ENCODE measurements around the gene SAP30BP.

DNA sequence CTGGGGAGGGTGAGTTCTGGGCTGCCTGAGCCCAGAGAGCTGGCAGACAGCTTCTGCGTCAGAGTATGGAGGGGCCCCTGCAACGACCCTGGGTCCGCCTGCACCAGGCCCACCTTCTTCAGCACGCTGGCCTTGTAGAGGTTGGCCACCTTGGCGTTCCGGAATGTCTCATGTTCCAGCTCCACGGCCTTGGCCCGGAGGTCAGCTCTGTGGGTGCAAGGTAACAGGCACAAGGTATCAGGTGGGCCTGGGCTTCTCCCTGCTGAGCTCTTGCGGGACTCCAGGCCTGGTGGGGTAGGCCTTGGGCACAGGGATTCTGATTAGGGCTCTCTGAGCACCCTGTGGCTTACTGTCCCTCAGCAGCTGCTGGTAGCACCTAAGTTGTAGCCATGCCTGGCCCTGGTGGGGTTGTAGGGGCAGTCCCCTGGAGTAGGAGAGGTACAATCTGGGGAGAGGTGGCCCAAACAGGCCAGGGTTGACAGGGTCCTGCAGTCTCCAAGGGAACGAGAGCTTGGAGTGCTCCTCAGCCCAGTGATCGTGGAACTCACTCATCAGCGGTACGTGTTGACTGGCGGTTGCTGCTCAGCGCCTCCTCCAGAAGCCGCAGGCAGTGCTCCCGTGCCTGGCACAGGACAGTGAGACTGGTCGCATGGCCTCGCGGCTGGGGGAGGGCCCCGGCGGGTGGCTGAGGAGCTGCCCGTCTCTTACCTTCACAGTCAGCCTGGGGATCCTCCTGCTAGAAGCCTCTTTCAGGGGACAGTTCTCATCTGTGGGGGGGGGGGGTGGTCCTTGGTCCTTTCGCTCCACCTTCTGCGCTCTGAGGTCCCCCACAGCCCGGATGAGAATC is 36.8 kb upstream of the SAP30BP start:
- TF ChIP-seq CTCF (IDR thresholded peaks at IDR 0.05) (no peak), EP300 (IDR thresholded peaks at IDR 0.05) (no peak), KDM5A (IDR thresholded peaks at IDR 0.05) (no peak), RARB (CRISPR knock-in tag; IDR thresholded peaks at IDR 0.05) (no peak), RAD21 (conservative IDR thresholded peaks at IDR 0.05 in 1 of 2, IDR thresholded peaks at IDR 0.05 in 1 of 2) (no peak), CHD2 (IDR thresholded peaks at IDR 0.05; ENCODE audit: low read length, partially characterized antibody) (no peak), BCL3 (IDR thresholded peaks at IDR 0.05) (no peak), POLR2A (IDR thresholded peaks at IDR 0.05; ENCODE audit: low read length) (no peak), REST (IDR thresholded peaks at IDR 0.05) (no peak), TFCP2L1 (CRISPR knock-in tag; IDR thresholded peaks at IDR 0.05) (no peak), SMC3 (IDR thresholded peaks at IDR 0.05) (no peak), SREBF2 (IDR thresholded peaks at IDR 0.05) (no peak)
- TF ChIP-seq, protein P1, sequence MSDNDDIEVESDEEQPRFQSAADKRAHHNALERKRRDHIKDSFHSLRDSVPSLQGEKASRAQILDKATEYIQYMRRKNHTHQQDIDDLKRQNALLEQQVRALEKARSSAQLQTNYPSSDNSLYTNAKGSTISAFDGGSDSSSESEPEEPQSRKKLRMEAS (IDR thresholded peaks at IDR 0.05) = no peak

Measured in A549 (cell line).